Neural cell (in vitro differentiated cells): Measurements from ENCODE around the gene MECR. TPM values are rescaled to one million over a fixed set of nuclear protein-coding genes. Genes with fewer than 3 reads are reported as not detected.

Source experiments
- H2AFZ ChIP-seq: fragments of 200-600, 300-800 bp; sonication (generic), shearing (Covaris generic); 2 replicates; pipeline ENCODE4 v1.6.0; 2014; ENCODE audit warnings: low read depth, mild to moderate bottlenecking, antibody characterized with exemption, low read length, moderate library complexity
- H3F3A ChIP-seq: fragments of 200-600 bp; shearing (Covaris generic); 2 replicates; pipeline ENCODE4 v1.6.1; 2016; ENCODE audit warnings: mild to moderate bottlenecking, moderate library complexity, mixed read lengths, antibody characterized with exemption, low read length; ENCODE audit not compliant: insufficient read depth, poor library complexity, severe bottlenecking
- H3K27ac ChIP-seq: fragments of 200-600, 300-800 bp; sonication (generic), shearing (Covaris generic); 2 replicates; pipeline ENCODE4 v1.5.1; 2014; ENCODE audit warnings: mild to moderate bottlenecking, low read length, moderate library complexity
- H3K27me3 ChIP-seq: fragments of 300-800, 200-600 bp; sonication (generic), shearing (Covaris generic); 2 replicates; pipeline ENCODE4 v1.6.0; 2014; ENCODE audit warnings: mild to moderate bottlenecking, low read depth, low read length, moderate library complexity; ENCODE audit not compliant: insufficient read depth
- H3K36me3 ChIP-seq: fragments of 300-800, 200-600 bp; sonication (generic), shearing (Covaris generic); 2 replicates; pipeline ENCODE4 v1.5.1; 2014; ENCODE audit warnings: mild to moderate bottlenecking, antibody characterized with exemption, low read length, moderate library complexity; ENCODE audit not compliant: insufficient read depth
- H3K4me2 ChIP-seq: fragments of 300-800, 200-600 bp; sonication (generic), shearing (Covaris generic); 2 replicates; pipeline ENCODE4 v1.6.0; 2014; ENCODE audit warnings: mild to moderate bottlenecking, low read length
- H3K4me3 ChIP-seq: fragments of 300-800, 200-600 bp; sonication (generic), shearing (Covaris generic); 2 replicates; pipeline ENCODE4 v1.5.1; 2014; ENCODE audit warnings: mild to moderate bottlenecking, low read length, moderate library complexity
- H3K79me2 ChIP-seq: fragments of 200-600 bp; shearing (Covaris generic); replicated peaks from 2 replicates; pipeline ENCODE4 v1.6.0; 2014; ENCODE audit warnings: mild to moderate bottlenecking, low read length, moderate library complexity; ENCODE audit not compliant: insufficient read depth
- H3K9ac ChIP-seq: fragments of 300-800, 200-600 bp; sonication (generic), shearing (Covaris generic); 2 replicates; pipeline ENCODE4 v1.6.1; 2016; ENCODE audit warnings: mild to moderate bottlenecking, low read length, mixed read lengths
- H3K9me2 ChIP-seq: fragments of 200-600 bp; shearing (Covaris generic); 2 replicates; pipeline ENCODE4 v1.6.1; 2016; ENCODE audit warnings: mild to moderate bottlenecking, low read length, mixed read lengths; ENCODE audit not compliant: insufficient read depth
- H3K9me3 ChIP-seq: fragments of 200-600, 300-800 bp; sonication (generic), shearing (Covaris generic); 2 replicates; pipeline ENCODE4 v1.6.1; 2016; ENCODE audit warnings: mild to moderate bottlenecking, mixed run types, low read length, moderate library complexity, mixed read lengths
- H4K20me1 ChIP-seq: fragments of 200-600 bp; shearing (Covaris generic); 2 replicates; pipeline ENCODE4 v1.6.1; 2016; ENCODE audit warnings: mild to moderate bottlenecking, mixed run types; ENCODE audit not compliant: insufficient read depth
- CTCF ChIP-seq: fragments of 450-650 bp; IDR thresholded peaks from 2 replicates; pipeline ENCODE4 v1.5.1; 2014; ENCODE audit warnings: antibody characterized with exemption, mild to moderate bottlenecking, moderate library complexity; ENCODE audit not compliant: poor library complexity, severe bottlenecking
- EP300 ChIP-seq: fragments of 450-650 bp; conservative IDR thresholded peaks from 2 replicates; pipeline ENCODE4 v1.6.1; 2014; ENCODE audit warnings: antibody characterized with exemption, mild to moderate bottlenecking, moderate library complexity; ENCODE audit not compliant: poor library complexity, severe bottlenecking
- EZH2 ChIP-seq: fragments of 200-600, 300-800 bp; shearing (Covaris generic), sonication (generic); IDR thresholded peaks from 2 replicates; pipeline ENCODE4 v1.6.1; 2014; ENCODE audit warnings: antibody characterized with exemption, low read length, borderline replicate concordance, mild to moderate bottlenecking; ENCODE audit not compliant: insufficient read depth, poor library complexity, severe bottlenecking
- MXI1 ChIP-seq: fragments of 450-650 bp; conservative IDR thresholded peaks from 2 replicates; pipeline ENCODE4 v1.6.1; 2014; ENCODE audit warnings: antibody characterized with exemption, mild to moderate bottlenecking; ENCODE audit not compliant: poor library complexity, severe bottlenecking
- POLR2AphosphoS5 ChIP-seq: IDR thresholded peaks from 2 replicates; pipeline ENCODE4 v1.6.1; 2012
- RAD21 ChIP-seq: fragments of 450-650 bp; conservative IDR thresholded peaks from 2 replicates; pipeline ENCODE4 v1.6.1; 2014; ENCODE audit warnings: antibody characterized with exemption, mild to moderate bottlenecking, moderate library complexity
- REST ChIP-seq: IDR thresholded peaks from 2 replicates; pipeline ENCODE4 v1.6.1; 2012; ENCODE audit warnings: borderline replicate concordance
- SMC3 ChIP-seq: fragments of 450-650 bp; conservative IDR thresholded peaks from 2 replicates; pipeline ENCODE4 v1.6.1; 2014; ENCODE audit warnings: antibody characterized with exemption, mild to moderate bottlenecking, moderate library complexity; ENCODE audit not compliant: poor library complexity
- TAF1 ChIP-seq: IDR thresholded peaks from 2 replicates; pipeline ENCODE4 v1.6.1; 2012; ENCODE audit warnings: low read depth
- polyA plus RNA-seq: library from polyadenylated mRNA; depleted of rRNA; stranded (reverse); fragments of >200 nt; gene quantifications from 2 replicates; pipeline ENCODE4 v1.2.3, GENCODE V29; 2014

The MECR gene
- polyA plus RNA-seq, 1 donor from 2014 or later, result 14.0 TPM

- H3K4me3 ChIP-seq, result no peak overlapping the region
- no peak overlapping the region for H2AFZ ChIP-seq
- H3K36me3 ChIP-seq, result no peaks in the 10 kb centered on the region
- H3K9me2 ChIP-seq, result no peaks in the 10 kb centered on the region
- H3K79me2 ChIP-seq, result no peaks in the 10 kb centered on the region
- TF ChIP-seq RAD21 (no peak), REST (no peak), TAF1 (no peak), EZH2 (no peak), EP300 (no peak), CTCF (no peak), MXI1 (no peak), SMC3 (no peak), POLR2AphosphoS5 (no peak)
- no peaks in the 10 kb centered on the region for H3F3A ChIP-seq
- no peaks in the 10 kb centered on the region for H3K27me3 ChIP-seq
- no peak overlapping the region for H3K4me2 ChIP-seq
- H3K9me3 ChIP-seq, result no peaks in the 10 kb centered on the region
- no peak overlapping the region for H3K9ac ChIP-seq
- H4K20me1 ChIP-seq, result no peaks in the 10 kb centered on the region
- no peak overlapping the region for H3K27ac ChIP-seq
These were observed 17.7 kb downstream of the MECR start for GRCh38 chr1:29213055-29213454.

DNA sequence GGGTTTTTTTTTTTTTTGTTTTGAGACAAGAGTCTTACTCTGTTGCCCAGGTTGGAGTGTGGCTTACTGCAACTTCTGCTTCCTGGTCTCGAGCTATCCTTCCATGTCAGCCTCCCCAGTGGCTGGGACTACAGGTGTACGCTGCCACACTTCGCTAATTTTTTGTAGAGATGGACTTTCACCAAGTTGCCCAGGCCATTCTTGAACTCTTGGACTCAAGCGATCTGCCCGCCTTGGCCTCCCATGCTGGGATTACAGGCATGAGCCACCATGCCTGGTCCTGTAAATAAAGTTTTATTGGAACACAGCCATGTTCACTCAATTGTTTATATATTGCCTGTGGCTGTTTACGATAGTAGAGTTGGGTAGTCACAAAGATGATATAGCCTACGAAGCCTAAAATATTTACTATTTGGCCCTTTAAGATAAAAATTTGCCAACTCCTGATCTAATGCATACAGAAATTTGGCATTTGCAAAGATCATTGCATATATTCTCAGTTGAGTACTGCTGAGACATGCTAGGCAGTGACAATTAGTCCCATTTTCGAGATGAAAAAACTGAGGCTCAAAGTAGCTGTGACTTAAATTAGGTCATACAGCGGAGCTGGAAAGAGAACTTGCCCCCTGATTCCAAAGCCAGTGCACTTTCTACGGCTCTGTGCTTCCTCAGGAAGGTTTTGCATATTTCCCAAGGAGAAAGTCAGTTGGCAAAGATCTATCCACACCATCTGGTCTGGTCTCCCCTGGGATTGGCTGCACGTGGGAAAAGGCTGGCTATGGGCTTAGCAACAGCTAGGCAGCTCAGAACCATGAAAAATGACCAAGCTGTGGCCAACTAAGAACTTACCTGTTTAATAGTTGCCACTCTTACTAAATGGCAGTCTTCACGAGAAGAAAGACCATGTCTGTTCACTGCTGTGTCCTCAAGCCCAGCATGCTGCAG is 19.4 kb downstream of the MECR start:
- Histone ChIP-seq H3K9me2 (no peaks in the 10 kb centered on the region), H3K9ac (no peak overlapping the region), H3K79me2 (no peaks in the 10 kb centered on the region), H3K4me3 (no peak overlapping the region), H3K27ac (no peak overlapping the region), H3K4me2 (no peak overlapping the region), H4K20me1 (no peaks in the 10 kb centered on the region), H3K9me3 (no peaks in the 10 kb centered on the region), H3F3A (no peaks in the 10 kb centered on the region), H3K27me3 (no peaks in the 10 kb centered on the region), H2AFZ (no peak overlapping the region), H3K36me3 (no peaks in the 10 kb centered on the region)
- no peak for TF ChIP-seq TAF1
- no peak for TF ChIP-seq CTCF
- TF ChIP-seq POLR2AphosphoS5, result no peak
- no peak for TF ChIP-seq REST
- no peak for TF ChIP-seq EP300
- no peak for TF ChIP-seq SMC3
